MM.1S (cell line): ENCODE measurements around the gene PTPN20.

ENCODE experiments used
- DNase-seq: peaks from one replicate; pipeline ENCODE4 v3.0.0-alpha.2; 2015
- H2AFZ ChIP-seq: fragments of 300-600 bp; sonication (generic); 2 replicates; pipeline ENCODE4 v1.6.0; 2016; ENCODE audit warnings: antibody characterized with exemption, low read length
- H3F3A ChIP-seq: fragments of 300-600 bp; sonication (generic); 2 replicates; pipeline ENCODE4 v1.6.1; 2016; ENCODE audit warnings: mild to moderate bottlenecking, antibody characterized with exemption, low read length, moderate library complexity, mixed read lengths; ENCODE audit not compliant: insufficient read depth
- H3K27ac ChIP-seq: fragments of 300-600 bp; sonication (generic); 2 replicates; pipeline ENCODE4 v1.5.1; 2016; ENCODE audit warnings: mild to moderate bottlenecking, low read length
- H3K27me3 ChIP-seq: fragments of 300-600 bp; sonication (generic); replicated peaks from 2 replicates; pipeline ENCODE4 v1.6.0; 2016; ENCODE audit warnings: low read length; ENCODE audit not compliant: insufficient read depth
- H3K36me3 ChIP-seq: fragments of 300-600 bp; sonication (generic); replicated peaks from 2 replicates; pipeline ENCODE4 v1.6.1; 2016; ENCODE audit warnings: mild to moderate bottlenecking, low read length, mixed read lengths; ENCODE audit not compliant: insufficient read depth
- H3K4me1 ChIP-seq: fragments of 300-600 bp; sonication (generic); 2 replicates; pipeline ENCODE4 v1.6.1; 2016; ENCODE audit warnings: low read length, mixed read lengths
- H3K4me2 ChIP-seq: fragments of 300-600 bp; sonication (generic); 2 replicates; pipeline ENCODE4 v1.6.0; 2016; ENCODE audit warnings: low read depth, low read length
- H3K4me3 ChIP-seq: fragments of 300-600 bp; sonication (generic); 2 replicates; pipeline ENCODE4 v1.5.1; 2016; ENCODE audit warnings: low read length, mixed read lengths
- H3K79me2 ChIP-seq: fragments of 300-600 bp; sonication (generic); 2 replicates; pipeline ENCODE4 v1.6.1; 2016; ENCODE audit warnings: mixed run types, low read length, mixed read lengths
- H3K9ac ChIP-seq: fragments of 300-600 bp; sonication (generic); 2 replicates; pipeline ENCODE4 v1.6.1; 2016; ENCODE audit warnings: low read length, mixed read lengths
- H3K9me2 ChIP-seq: fragments of 300-600 bp; sonication (generic); replicated peaks from 2 replicates; pipeline ENCODE4 v1.6.1; 2016; ENCODE audit warnings: mild to moderate bottlenecking, low read length, mixed read lengths; ENCODE audit not compliant: insufficient read depth
- H3K9me3 ChIP-seq: fragments of 300-600 bp; sonication (generic); replicated peaks from 2 replicates; pipeline ENCODE4 v1.6.1; 2016; ENCODE audit warnings: mild to moderate bottlenecking, low read length, mixed read lengths; ENCODE audit not compliant: insufficient read depth
- H4K20me1 ChIP-seq: fragments of 300-600 bp; sonication (generic); 2 replicates; pipeline ENCODE4 v1.6.1; 2016; ENCODE audit warnings: mild to moderate bottlenecking, low read length, moderate library complexity, mixed read lengths; ENCODE audit not compliant: insufficient read depth
- EZH2 ChIP-seq: fragments of 300-600 bp; sonication (generic); optimal IDR thresholded peaks from 2 replicates; pipeline ENCODE3; 2017; ENCODE audit warnings: low read depth, mild to moderate bottlenecking, antibody characterized with exemption, low read length, mixed read lengths
- EZH2phosphoT487 ChIP-seq: fragments of 300-600 bp; sonication (generic); IDR thresholded peaks from 2 replicates; pipeline ENCODE4 v1.6.1; 2018; ENCODE audit warnings: antibody characterized with exemption, low read length
- TF ChIP-seq, protein P1 (sequence below): fragments of 300-600 bp; sonication (generic); IDR thresholded peaks from 2 replicates; pipeline ENCODE4 v1.5.1; 2016; ENCODE audit warnings: antibody characterized with exemption, low read length, mixed read lengths

The PTPN20 gene

DNA sequence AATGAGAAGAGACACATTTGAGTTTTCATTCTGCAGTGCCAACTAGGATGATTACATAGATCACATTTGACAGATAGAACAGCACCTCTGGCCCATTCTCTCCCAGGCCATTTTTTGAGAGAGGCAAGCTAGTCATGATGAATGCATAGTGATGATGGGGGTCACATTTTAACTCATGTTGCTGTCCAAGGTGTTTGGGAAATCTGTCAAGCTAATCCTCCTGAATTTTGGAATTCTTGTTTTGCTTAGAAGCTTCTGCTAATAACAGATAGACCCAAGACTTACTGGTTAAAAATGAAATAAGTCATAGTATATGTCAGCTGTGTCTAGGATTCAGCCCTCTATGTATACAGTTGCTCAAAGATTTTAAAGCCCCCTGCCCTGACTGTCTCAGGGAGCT is 101.0 kb downstream of the PTPN20 start:
- no peaks in the 10 kb centered on the region for H3F3A ChIP-seq
- H3K27me3 ChIP-seq, result no peaks in the 10 kb centered on the region
- no peaks in the 10 kb centered on the region for H3K4me1 ChIP-seq
- no peak overlapping the region for H3K27ac ChIP-seq
- H3K36me3 ChIP-seq, result no peaks in the 10 kb centered on the region
- TF ChIP-seq EZH2phosphoT487 (no peak), EZH2 (no peak)
- TF ChIP-seq, protein P1, sequence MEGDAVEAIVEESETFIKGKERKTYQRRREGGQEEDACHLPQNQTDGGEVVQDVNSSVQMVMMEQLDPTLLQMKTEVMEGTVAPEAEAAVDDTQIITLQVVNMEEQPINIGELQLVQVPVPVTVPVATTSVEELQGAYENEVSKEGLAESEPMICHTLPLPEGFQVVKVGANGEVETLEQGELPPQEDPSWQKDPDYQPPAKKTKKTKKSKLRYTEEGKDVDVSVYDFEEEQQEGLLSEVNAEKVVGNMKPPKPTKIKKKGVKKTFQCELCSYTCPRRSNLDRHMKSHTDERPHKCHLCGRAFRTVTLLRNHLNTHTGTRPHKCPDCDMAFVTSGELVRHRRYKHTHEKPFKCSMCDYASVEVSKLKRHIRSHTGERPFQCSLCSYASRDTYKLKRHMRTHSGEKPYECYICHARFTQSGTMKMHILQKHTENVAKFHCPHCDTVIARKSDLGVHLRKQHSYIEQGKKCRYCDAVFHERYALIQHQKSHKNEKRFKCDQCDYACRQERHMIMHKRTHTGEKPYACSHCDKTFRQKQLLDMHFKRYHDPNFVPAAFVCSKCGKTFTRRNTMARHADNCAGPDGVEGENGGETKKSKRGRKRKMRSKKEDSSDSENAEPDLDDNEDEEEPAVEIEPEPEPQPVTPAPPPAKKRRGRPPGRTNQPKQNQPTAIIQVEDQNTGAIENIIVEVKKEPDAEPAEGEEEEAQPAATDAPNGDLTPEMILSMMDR, result no peak
- H3K79me2 ChIP-seq, result no peaks in the 10 kb centered on the region
- H3K4me2 ChIP-seq, result no peak overlapping the region
- H3K4me3 ChIP-seq, result no peak overlapping the region
- H3K9me2 ChIP-seq, result no peaks in the 10 kb centered on the region
- H2AFZ ChIP-seq, result no peak overlapping the region
- no peak overlapping the region for H3K9ac ChIP-seq
- no peak for DNase-seq
- H3K9me3 ChIP-seq, result no peaks in the 10 kb centered on the region
- H4K20me1 ChIP-seq, result no peaks in the 10 kb centered on the region

DNA sequence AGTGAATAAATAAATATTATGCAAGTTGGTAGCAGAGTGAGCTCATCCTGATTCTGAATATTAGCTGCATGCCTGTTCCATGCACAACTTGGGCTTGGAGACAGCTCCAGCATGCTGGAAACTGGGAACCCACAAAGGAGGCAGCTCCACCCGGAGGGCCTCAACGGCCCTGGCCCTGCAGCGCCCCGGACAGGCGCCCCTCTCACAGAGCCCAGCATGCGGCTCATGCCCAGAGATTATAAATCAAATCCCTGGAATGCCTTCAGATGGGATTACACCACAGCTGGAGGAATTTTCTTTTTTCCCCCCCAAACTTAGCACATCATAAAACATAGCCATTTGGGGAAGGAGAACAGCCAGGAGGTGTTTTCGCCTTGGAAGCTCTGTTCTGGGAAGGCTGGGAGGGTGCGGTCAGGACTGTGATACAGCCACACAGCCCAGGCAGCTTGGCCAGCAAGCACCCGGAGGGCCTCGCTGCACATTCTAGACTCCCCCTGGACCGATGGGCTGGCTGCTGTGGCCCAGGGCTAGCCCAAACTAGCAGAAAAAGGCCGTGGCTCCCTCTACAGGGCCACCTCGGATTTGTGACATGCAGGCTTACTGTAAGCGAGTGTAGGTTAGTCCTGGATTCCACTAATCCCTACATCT is 102.4 kb downstream of the PTPN20 start:
- H3K9me3 ChIP-seq, result no peaks in the 10 kb centered on the region

DNA sequence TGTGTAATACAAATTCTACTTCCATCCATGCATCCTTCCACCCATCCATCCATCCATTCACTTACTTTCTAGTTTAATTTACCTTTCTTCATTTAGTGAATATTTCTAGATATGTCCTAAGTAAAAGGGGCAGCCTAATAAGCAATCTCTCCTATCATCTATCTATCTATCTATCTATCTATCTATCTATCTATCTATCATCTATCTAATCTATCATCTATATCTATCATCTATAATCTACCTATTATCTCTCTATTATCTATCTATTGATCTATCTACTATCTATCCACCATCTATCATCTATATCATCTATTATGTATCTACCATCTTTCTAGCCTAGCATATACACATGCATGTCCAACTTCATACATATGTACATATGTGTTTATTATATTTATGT is 104.2 kb downstream of the PTPN20 start:
- Histone ChIP-seq H3K4me2 (no peak overlapping the region), H4K20me1 (no peaks in the 10 kb centered on the region), H2AFZ (no peak overlapping the region), H3K27ac (no peak overlapping the region), H3K9ac (no peak overlapping the region), H3K4me3 (no peak overlapping the region), H3F3A (no peaks in the 10 kb centered on the region), H3K36me3 (no peaks in the 10 kb centered on the region), H3K4me1 (no peaks in the 10 kb centered on the region), H3K9me3 (no peaks in the 10 kb centered on the region), H3K27me3 (no peaks in the 10 kb centered on the region), H3K9me2 (no peaks in the 10 kb centered on the region), H3K79me2 (no peaks in the 10 kb centered on the region)
- TF ChIP-seq, protein P1, result no peak
- TF ChIP-seq EZH2 (no peak), EZH2phosphoT487 (no peak)
- DNase-seq, result no peak

More for the DNA sequence above, 102.4 kb downstream of the PTPN20 start:
- DNase-seq, result no peak
- Histone ChIP-seq H3K4me3 (no peak overlapping the region), H4K20me1 (no peaks in the 10 kb centered on the region), H3K27ac (no peak overlapping the region), H3K4me1 (no peaks in the 10 kb centered on the region), H3K79me2 (no peaks in the 10 kb centered on the region), H3K36me3 (no peaks in the 10 kb centered on the region), H3F3A (no peaks in the 10 kb centered on the region), H3K27me3 (no peaks in the 10 kb centered on the region), H3K4me2 (no peak overlapping the region), H3K9me2 (no peaks in the 10 kb centered on the region), H2AFZ (no peak overlapping the region), H3K9ac (no peak overlapping the region)
- TF ChIP-seq EZH2 (no peak), EZH2phosphoT487 (no peak)
- TF ChIP-seq, protein P1, result no peak
